HFF-Myc (cell line): ENCODE results near the gene HEXB.
A peak's percentile ranks its signal among the peaks of the same experiment; 100 is the strongest.

Source experiments
- DNase-seq: peaks from one replicate; pipeline ENCODE4 v3.0.0-alpha.2; 2011; ENCODE audit warnings: low read depth; ENCODE audit errors: extremely low read depth
- H3K4me3 ChIP-seq: replicated peaks from 2 replicates; pipeline ENCODE4 v1.5.1; 2011; ENCODE audit warnings: low read depth, mild to moderate bottlenecking, control low read depth, low read length
- CTCF ChIP-seq: IDR thresholded peaks from 2 replicates; pipeline ENCODE4 v1.5.1; 2012; ENCODE audit warnings: mild to moderate bottlenecking, low read depth, low read length, control low read depth; ENCODE audit errors: missing control alignments

HEXB gene

GRCh38 chr5:74648835-74649293, 36.2 kb upstream of the HEXB start:
- peak; percentile 50 for TF ChIP-seq CTCF
- no peak overlapping the region for H3K4me3 ChIP-seq
- peak; percentile 52 for DNase-seq

DNA sequence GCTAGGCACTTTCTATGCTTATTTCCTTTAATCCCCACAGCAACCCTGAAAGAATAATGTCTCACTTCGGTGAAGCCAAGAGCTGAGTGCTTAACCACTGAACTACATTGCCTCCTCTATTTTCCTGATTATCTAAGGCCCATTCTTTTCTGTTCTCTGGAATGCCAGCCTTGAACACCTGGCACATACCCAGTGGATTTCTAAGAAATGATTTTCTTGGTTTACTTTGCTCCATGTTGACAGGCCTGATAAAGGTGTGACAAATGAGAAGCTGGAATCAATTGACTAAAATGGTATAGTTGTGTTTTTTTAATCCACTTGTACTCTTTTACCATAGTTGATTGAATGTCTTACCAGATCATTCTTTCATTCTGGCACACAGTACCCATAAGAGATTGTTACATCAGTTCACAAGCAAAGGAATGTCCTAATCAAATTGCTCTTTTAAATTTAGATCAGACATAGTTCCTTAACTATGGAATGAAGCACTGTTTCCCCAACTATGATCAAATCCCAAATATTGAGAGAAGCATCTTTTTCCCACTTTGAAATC, 35.5 kb upstream of the HEXB start:
- H3K4me3 ChIP-seq = no peak overlapping the region
- DNase-seq = no peak
- TF ChIP-seq CTCF = no peak

GRCh38 chr5:74651710-74652109, 33.3 kb upstream of the HEXB start:
- DNase-seq = no peak
- TF ChIP-seq CTCF = no peak
- no peak overlapping the region for H3K4me3 ChIP-seq

GRCh38 chr5:74652576-74652975, 32.5 kb upstream of the HEXB start:
- TF ChIP-seq CTCF = no peak

GRCh38 chr5:74653991-74654390, 31.0 kb upstream of the HEXB start:
- H3K4me3 ChIP-seq = no peak overlapping the region
- DNase-seq = no peak
- TF ChIP-seq CTCF = no peak

More at GRCh38 chr5:74652576-74652975, 32.5 kb upstream of the HEXB start:
- no peak for DNase-seq
- no peak overlapping the region for H3K4me3 ChIP-seq

- DNase-seq = no peak
- no peak for TF ChIP-seq CTCF
- no peak overlapping the region for H3K4me3 ChIP-seq
Measured at GRCh38 chr5:74655206-74655605, 29.8 kb upstream of the HEXB start.

GRCh38 chr5:74655716-74656115, 29.3 kb upstream of the HEXB start:
- no peak overlapping the region for H3K4me3 ChIP-seq
- TF ChIP-seq CTCF = no peak
- DNase-seq = no peak
